ENCODE results near the gene STRBP.

- TF ChIP-seq EZH2 (optimal IDR thresholded peaks at IDR 0.05; ENCODE audit: low read depth, low read length) (no peak), CTCF (IDR thresholded peaks at IDR 0.05; ENCODE audit: low read length) (no peak)
Observed at GRCh38 chr9:123096987-123097386, 171.4 kb downstream of the STRBP start.
